Activated CD4-positive, alpha-beta T cell treated with anti-CD3 and anti-CD28 coated beads for 24 hours (primary cell): ENCODE measurements around the gene FOCAD.

ENCODE experiments used
- DNase-seq, 2 donors: peaks; one replicate each; pipeline ENCODE4 v3.0.0-alpha.2; 2020; ENCODE audit warnings: low read depth in 2 of 2

Gene FOCAD

DNA sequence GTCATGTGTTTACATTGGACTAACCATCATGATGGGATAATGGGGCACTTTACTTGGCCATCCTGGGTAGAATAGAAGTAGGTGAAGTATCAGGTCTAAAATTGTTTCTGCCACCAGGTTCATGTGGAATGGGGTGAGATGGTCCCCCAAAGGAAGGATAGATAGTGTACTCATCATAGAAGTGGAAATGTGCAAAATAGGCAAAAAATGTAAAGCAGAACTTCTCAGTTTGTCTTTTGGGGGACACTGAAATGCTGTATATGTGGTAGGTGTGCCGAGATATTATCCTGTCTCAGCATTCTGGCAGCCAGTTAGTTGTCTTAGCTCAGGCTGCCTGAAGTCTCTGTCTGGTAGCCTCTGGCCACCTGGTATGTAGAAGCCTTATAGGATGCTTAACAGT is 107.6 kb downstream of the FOCAD start:
- no peak for DNase-seq

DNA sequence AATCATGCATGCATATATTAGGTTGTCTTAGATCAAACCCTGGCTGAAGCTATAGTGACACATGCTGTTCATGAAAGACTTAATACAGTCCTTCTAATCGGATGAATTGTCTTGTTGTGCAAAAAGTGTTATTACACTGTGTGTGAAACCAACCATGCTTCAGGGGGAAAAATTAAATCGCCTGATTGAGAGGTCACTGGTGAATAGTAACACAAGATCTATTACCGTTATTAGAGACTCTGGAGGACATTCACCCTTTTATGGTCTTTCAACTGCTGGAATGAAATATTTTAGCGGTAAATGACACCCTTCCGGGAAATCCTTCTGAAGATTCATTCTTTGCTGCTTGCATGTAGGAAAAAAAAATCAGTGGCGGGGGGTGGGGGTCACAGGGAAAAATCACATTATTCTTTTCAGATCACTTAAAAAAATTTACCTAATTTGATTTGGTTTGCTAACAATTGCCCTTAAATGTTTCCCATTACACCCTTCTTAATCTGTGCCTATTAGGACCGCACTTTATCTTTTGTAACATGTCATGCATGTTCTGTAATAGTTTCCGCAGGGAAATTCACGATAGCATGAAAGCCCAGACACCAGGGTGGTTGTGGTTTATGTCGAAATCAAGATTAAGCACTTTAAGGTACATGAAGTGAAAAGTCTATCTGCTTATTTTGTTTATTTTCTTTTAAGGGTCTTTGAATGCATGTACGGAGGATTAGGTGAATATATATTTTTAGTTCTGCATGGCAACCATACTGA is 120.6 kb downstream of the FOCAD start:
- DNase-seq = no peak

DNA sequence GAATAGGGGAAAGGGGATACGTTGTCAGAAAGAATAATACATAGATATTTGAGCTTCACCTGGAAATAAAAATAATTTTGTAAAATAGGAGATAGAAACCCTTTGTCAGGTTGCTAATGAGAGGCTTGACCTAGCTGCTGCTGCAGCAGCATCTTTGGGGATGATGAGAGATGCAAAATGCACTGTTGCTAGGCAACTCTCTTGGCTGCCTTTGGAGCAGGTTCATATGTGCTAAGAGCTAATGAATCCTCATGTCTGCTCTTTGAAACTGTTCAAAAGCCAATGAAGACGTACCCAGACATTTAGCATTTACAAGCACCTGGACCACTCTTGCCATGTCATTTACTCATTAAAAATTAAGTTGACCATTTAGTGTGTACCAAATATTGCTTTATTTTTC is 121.7 kb downstream of the FOCAD start:
- DNase-seq = no peak

DNA sequence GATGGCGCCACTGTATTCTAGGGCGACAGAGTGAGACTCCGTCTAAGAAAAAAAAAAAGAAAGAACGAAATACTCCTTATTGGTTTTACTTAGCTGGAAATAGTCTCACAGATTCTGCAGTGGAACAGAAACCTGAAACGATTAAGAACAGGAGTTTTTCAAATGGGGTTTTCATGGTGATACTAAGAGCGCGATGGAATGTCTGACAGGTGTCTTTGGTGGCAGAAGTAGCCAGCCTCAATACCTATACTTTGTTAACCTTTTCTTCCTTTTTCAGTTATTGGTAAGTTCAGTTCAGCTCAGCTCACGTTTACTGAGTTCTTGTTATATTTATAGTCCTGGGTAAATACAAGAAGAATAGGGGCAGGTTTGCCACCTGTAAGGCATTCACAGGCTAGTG is 123.9 kb downstream of the FOCAD start:
- no peak for DNase-seq

DNA sequence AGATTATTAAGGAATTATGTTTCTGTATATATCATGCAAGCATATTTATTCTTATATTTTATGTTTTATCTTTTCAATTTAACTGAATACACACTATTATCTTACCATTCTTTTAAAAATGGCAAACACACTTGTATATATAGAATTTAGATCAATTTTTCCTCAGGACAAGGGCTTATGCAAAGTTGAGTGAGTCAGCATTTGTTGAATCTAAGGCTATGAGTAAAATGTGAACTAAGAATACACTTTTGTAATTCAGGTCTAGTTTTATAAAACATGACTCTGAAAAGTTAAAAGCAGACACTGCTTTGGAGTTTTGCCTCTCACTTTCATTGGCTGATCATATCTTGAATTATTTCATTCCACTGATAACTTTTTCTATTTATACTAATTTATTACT is 127.8 kb downstream of the FOCAD start:
- DNase-seq = no peak

DNA sequence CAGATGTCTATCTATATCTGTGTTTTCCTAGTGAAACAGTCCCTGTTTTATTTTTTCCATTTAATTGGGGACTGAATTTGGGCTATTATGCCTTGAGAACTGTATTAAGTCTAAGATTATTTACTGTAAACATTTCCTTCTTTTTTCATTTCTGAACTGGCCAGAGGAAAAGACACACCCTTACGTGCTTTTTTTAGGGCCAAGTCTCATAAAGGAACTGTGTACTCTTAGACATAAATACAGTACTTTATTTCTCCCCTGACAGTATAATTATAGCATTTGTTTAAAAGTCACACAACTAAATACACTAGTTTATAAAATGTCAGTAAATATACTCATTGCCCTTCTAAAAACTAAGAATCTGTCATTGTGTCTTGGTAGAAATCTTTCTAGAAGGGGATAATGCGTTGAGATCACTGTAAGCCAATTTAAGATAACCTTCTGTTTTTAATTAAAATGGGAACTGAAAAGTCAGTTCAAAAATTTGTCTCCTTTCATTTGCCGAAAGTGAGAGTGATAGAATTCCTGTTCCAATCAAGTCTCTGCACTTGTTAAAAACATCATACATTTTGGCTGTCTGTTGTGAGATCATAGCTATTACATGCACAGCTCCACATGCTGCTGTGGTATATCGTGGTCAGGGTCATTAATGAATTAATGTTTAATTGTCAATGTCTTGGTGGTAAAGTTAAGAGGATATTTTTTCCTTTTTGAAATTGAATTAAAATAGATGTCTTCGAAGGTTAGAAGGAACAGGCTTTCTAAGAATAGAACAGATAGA is 132.1 kb downstream of the FOCAD start:
- DNase-seq = no peak

DNA sequence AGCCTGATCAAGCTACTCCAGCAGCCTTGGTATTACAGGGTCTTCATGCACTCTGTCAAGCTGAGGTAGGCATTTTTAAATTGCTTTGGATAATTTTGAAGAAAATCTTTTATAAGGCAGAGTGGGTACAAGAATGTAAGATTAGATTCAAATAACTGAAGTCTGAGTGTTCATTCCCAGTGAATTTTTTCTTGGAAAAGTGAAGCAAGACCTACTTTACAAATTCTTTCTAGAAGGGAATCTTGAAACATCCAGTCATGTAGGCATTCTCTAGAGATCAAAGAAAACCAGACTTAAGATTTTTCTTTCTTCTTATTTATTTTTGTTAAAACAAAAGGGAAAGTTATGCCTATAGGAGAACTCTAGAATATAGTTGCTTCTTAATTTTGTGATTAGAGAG is 139.0 kb downstream of the FOCAD start:
- no peak for DNase-seq

DNA sequence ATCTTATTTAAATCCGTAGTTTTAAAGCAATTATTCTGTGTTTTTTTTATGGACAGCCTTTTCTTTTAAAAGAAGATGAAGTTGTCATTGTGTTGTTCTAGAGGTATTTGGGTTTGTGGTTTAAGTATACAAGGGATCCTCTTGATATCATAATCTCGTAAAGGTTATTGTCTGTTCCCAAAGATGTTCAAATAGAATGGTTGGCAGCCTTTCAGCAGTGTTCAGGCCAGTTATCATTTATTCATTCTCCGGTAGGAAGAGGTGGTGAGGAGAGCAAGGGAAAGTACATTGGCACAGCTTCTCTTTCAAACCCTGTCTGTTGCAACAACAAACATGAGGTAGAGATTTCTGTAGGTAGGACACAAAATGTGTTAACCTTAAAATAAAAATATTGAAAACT is 147.0 kb downstream of the FOCAD start:
- no peak for DNase-seq

DNA sequence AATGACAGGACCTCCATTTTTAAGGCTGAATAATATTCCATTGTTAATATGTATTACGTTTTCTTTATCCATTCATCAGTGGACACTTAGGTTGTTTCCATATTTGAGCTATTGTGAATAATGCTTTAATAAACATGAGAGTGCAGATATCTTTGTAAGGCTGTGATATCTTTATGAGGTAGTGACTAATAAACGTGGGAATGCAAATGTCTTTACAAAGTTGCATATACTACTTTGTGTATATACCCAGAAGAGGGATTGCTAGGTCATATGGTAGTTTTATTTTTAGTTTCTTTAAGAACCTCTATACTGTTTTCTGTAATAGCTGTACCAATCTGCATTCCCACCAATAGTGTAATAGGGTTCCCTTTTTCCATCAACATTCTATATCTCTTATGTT is 148.7 kb downstream of the FOCAD start:
- DNase-seq = no peak

DNA sequence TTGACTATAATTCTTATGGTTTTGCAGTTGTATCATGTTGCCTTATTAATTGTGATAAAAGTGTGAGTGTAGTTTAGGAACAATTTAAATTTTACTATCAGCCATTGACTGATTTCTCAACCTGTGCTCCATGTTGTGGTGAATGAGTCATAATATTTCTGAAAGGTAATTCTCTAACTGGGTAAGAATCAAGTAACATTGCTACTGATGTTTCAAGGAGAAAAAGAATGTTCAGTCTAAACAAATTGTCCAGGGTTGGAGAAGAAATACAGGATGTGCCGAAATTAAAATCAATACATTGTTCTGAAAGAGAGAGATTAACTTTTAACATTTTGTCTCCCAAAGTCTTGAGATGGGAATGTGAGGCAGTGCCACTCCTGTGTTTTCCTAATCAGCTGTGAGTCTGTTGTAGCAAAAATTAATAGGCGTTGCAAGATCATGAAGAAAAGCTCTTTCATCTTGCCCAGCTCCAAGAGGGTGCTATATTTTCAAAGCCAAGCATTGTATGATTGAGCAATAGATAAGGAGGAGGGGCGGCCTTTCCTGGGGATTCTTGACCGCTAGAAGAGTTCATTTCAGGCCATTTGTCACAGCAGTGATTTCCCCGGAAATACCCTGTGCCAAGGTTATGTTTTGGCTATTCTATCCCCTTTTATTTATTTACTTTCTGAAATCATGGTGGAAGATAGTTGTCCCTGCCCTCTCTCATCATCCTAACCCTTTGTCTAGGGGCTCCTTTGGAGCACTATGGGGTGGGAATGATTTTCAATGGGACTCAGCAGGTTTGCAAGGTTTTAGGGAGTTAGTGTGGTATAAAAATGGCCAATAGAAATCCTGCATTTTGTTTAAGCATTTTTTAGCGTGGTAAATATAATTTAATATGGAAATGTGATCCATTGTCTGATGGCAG is 151.6 kb downstream of the FOCAD start:
- DNase-seq = no peak

DNA sequence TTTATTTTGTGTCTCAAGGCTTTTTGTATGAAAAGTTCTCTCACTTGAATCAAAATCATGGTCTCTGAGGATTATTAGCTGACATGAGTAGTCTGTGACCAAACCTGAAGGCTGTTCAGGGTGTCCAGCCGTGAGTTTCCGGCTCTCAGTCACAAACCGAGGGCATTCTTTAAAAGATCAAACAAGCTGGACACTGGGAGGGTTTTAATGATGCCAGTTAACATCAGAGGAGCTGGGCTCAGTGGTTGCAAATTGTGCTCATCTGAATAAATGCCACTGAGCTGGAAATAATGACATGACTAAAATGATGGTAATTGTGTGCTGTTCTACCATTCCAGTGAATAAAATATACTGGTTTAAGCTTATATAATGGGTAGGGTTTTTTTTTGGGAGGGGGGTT is 153.1 kb downstream of the FOCAD start:
- DNase-seq = no peak

DNA sequence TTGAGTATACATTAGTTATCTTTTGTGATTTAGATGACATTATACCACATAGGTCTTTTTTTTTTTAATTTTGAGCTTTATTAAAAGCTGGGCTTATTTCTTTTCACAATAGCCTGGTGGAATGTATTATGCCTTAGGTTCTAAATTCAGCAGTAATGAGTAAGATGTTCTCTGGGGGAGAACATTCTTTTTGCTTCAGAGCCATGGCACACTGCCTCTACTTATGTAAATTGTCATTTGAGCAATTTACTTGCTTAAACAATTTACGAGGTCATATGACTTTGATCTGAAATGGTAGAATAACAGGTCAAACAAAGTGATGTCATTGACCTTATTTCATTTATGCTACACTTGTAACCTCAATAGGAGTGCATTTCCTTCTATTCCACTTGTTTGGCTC is 154.2 kb downstream of the FOCAD start:
- no peak for DNase-seq

DNA sequence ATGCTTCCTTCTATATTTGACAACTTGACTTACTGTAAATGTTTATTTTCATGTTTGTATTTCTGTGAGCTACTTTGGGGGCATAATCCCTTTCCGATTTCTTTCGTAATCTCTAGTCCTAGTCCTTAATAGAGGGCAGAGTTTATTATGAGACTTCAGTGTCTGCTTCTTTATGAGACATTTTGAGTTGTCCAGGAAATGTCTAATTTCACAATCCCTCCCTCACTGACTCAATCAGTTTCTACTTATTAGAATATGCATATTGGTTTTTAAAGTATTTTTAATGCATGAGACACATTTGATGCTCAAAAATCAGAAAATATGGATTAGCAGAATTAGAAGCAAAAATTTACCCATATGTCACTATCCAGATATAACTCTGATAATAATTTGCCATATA is 160.9 kb downstream of the FOCAD start:
- DNase-seq = no peak

DNA sequence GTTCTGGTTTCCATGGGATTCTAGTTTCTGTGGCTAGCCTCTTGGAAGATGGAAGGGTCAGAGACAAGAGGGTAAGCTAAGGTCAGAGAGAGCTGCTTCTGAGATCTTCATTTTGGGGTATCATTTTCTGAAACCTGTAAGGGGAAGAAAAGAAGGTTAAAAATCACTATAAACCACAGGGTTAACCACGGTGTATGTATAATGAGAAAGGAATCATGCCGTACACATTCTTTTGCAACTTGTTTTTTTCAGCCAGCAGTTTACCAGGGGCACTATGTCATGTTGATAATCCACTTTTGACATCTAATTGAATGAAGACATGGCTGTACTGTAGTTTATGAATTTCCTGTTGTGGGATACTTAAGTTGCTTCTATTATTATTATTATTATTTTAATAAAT is 164.4 kb downstream of the FOCAD start:
- no peak for DNase-seq

DNA sequence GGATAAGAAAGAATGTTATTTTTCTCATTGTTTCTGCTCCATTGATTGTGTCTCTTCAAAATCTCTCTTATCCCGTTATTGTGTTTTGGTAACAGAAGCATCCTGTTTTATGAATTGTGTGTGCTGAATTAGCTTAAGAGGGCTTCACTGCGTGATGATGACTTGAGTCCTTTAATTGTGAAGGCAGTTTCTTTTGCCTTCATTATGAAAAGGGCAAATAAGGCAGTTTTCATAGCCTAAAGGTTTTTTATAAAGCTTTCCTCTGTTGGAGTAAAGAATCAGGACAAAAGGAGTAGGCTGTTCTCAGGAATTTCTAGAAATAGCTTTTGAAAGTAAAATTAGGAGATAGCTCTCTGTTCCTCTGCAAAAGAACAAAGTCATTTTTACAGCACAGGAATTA is 169.8 kb downstream of the FOCAD start:
- DNase-seq = no peak

DNA sequence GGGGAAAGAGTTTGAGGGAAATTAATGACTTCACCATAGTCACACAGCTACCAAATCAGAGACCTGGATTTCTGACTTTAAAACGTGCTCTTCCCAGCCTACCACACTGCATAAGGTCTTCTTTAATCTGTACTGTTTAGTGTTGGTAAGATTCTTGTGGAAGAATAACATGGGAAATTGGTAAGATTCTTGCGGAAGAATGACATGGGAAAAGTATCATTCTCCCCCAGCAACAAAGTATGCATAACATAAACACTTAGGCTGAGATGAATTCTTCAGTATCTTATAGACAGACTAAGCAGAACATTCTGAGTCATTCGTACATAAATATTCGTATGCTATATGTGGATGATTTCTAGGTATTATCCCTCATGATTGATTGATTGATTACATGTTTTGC is 170.4 kb downstream of the FOCAD start:
- no peak for DNase-seq

DNA sequence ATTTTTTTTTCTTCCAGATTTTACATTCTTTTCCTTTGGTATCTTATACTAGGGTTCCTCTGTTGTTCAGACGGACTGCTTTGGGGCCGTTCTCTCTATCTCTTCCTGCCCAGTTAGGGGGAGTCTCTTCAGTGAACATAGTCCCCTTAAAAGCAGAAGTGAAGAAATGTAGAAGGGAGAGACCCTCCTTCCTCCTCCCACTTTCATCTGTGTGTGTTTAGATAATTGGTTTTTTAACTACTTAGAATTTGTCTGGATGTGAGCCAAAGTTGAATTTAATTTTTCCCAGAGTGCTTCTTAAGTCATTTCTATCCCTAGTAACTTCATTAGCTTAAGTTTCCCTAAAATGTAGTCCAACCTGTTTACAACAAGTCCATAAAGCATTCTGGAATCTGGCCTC is 179.9 kb downstream of the FOCAD start:
- no peak for DNase-seq

DNA sequence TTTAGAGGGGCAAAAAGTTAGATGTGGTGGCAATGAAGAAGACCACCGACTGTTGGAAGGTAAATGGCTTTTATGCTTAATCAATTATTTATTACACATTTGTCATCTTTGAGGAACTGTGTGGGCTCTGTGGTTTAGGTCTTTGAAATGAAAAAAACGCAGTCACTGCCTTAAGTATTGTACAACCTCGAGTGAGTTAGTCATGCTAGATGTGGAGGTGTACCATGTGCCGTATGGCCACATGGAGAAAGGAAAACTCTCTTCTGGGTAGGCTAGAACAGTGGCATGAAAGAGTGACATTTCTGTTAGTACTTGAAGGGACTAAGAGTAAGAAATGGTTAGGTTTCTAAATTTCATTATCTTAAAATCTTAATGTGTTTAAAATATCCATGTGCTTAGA is 181.3 kb downstream of the FOCAD start:
- DNase-seq = no peak

DNA sequence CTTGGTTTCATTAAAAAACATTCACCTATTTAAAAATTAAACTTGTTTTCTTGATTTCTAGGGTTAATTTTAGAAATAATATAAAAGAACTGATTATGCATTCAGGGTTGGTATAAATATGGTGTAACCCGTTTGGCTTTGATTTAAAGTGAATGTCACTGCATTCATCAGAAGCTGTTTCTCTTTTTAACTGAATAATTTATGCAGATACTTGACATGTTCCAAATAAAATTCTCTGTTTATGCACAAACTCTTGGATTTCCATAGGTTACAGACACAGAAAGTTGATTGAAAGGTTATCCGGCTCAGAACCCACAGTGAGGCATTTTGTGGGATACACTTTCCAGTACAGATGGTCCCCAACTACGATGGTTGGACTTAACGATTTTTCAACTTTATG is 186.1 kb downstream of the FOCAD start:
- DNase-seq = no peak

DNA sequence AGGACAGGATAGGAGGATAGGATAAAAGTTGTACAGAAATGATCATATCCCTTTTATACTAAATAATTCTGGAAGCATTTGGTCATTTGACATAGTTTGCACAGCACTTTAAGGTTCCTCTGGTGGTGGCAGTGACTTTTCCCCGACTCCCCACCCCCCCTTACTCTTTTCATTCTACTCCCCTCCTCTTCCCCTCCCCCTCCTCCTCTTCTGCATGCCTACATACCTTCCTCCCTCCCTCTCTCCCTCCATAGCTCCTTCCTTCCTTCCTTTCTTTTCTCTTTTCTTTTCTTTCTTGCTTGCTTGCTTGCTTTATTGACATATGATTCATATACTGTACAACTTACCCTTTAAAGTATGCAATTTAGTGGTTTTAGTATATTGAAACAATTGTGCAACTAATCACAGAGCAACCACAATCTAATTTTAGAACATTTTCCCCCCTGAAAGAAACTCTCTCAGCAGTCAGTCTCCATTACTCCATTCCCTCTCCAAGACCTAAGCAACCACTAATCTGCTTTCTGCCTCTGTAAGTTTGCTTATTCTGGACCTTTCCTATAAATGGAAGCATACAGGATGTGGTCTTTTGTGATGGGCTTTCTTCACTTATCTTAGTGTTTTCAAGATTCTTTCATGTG is 188.4 kb downstream of the FOCAD start:
- DNase-seq = no peak

DNA sequence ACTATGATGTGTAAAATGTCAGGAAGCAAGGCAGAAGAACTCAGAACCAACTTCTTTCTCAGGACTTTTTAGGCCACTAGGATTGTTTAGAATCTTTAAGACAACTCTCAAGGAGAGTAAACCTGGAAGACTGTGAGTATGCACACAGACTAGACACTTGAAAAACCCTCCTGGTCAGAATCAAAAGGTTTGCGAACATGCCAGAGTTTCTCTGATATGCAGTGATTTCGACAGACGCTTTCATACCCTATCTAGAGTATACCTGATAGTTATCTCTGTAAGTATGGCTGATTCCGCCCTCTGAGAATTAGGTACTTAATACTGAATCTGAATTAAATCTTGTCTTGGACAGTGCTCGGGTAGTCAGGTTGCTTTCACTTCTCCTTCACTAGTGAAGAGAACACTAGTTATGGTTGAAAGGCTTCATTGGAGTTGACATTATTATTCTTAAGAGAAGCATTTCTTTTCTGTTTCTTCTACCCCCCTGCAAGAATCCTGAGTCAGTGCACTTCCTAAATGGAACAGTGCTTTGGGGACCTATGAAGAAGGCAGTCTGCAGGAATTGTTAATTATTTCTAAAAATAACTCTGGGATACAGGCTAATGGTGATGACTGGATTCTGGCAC is 189.3 kb downstream of the FOCAD start:
- DNase-seq = no peak

DNA sequence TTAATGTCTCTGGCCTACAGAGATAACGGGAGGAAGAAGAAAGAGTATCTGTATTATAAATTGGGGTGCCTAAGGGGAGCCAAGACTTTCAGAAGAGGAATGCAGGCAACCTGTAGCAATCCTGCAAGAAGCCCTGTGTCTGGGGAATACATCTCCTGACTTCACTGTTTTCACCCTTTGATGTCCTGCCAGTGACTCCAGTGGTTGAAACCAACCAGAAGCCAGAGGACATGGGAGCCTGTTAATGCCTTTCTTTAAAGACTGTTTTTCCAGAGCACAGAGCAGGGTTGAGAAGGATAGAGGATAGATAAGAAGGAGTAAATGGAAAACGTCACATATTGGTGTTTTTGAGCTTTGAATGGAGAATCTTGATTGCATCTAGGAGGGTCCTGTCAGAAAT is 196.2 kb downstream of the FOCAD start:
- DNase-seq = no peak
